Fibroblast of skin of abdomen (primary cell): Measurements from ENCODE around the gene CALHM4. TPM values are rescaled to one million over a fixed set of nuclear protein-coding genes. Genes with fewer than 3 reads are reported as not detected.

ENCODE experiments used
- DNase-seq: peaks from one replicate; pipeline ENCODE4 v3.0.0-alpha.2; 2013
- polyA plus RNA-seq, 2 experiments: library from polyadenylated mRNA; unstranded; fragments of 120-200 nt; gene quantifications; one replicate each; pipeline ENCODE4 v1.2.1, GENCODE V29; 2013; ENCODE audit not compliant: insufficient read length in 2 of 2

CALHM4 gene
- polyA plus RNA-seq (2013, experiment 1 of 2; ENCODE audit: insufficient read length): 0.09 TPM
- 0.12 TPM for polyA plus RNA-seq (2013, experiment 2 of 2; ENCODE audit: insufficient read length)

GRCh38 chr6:116553451-116553850 is at the start of gene CALHM4:
Gene CALHM4 (plus strand): TSS chr6:116553751. CDS start chr6:116553794, 43 bp downstream.
- no peak for DNase-seq

GRCh38 chr6:116507324-116507723 is 46.2 kb upstream of the CALHM4 start:
- DNase-seq: no peak

- DNase-seq: no peak
Measured at GRCh38 chr6:116508527-116508926, 45.0 kb upstream of the CALHM4 start.

GRCh38 chr6:116511424-116512110 is 42.0 kb upstream of the CALHM4 start, which contains the start of gene CALHM5:
Gene CALHM5 (plus strand): TSS chr6:116511639. CDS start chr6:116511697, 58 bp downstream.
- DNase-seq: peak; percentile 84

GRCh38 chr6:116512111-116512559 is 41.4 kb upstream of the CALHM4 start:
- no peak for DNase-seq

GRCh38 chr6:116512734-116513133 is 40.8 kb upstream of the CALHM4 start:
- no peak for DNase-seq

- DNase-seq: no peak
Measured at GRCh38 chr6:116513224-116513875, 40.2 kb upstream of the CALHM4 start.

- no peak for DNase-seq
Measured at GRCh38 chr6:116514111-116514510, 39.4 kb upstream of the CALHM4 start.

GRCh38 chr6:116515141-116515540 is 38.4 kb upstream of the CALHM4 start:
- no peak for DNase-seq

GRCh38 chr6:116518621-116519368 is 34.8 kb upstream of the CALHM4 start:
- no peak for DNase-seq

- no peak for DNase-seq
Measured at GRCh38 chr6:116522896-116523295, 30.7 kb upstream of the CALHM4 start.

- DNase-seq: no peak
Measured at GRCh38 chr6:116524236-116524635, 29.3 kb upstream of the CALHM4 start.

- DNase-seq: no peak
Measured at GRCh38 chr6:116528133-116528532, 25.4 kb upstream of the CALHM4 start.

GRCh38 chr6:116528780-116529179 is 24.8 kb upstream of the CALHM4 start:
- no peak for DNase-seq

GRCh38 chr6:116529466-116530290 is 23.9 kb upstream of the CALHM4 start:
- DNase-seq: no peak

- DNase-seq: no peak
Measured at GRCh38 chr6:116530436-116530835, 23.1 kb upstream of the CALHM4 start.

- peak; percentile 66 for DNase-seq
Measured at GRCh38 chr6:116531675-116532570, 21.6 kb upstream of the CALHM4 start.

- DNase-seq: no peak
Measured at GRCh38 chr6:116533233-116533957, 20.2 kb upstream of the CALHM4 start.

- no peak for DNase-seq
Measured at GRCh38 chr6:116535109-116535508, 18.4 kb upstream of the CALHM4 start.

- peak; percentile 69 for DNase-seq
Measured at GRCh38 chr6:116536216-116536621, 17.3 kb upstream of the CALHM4 start.
